Neuronal stem cell (in vitro differentiated cells): ENCODE results near the gene SAP30BP.

Experiments
- DNase-seq: peaks from one replicate; pipeline ENCODE4 v3.0.0-alpha.2; 2013; ENCODE audit warnings: low spot score
- H2AFZ ChIP-seq: one replicate; pipeline ENCODE4 v1.6.1; 2013; ENCODE audit warnings: mild to moderate bottlenecking, low read length, inconsistent platforms
- H2AK5ac ChIP-seq: 2 replicates; pipeline ENCODE4 v1.6.1; 2013; ENCODE audit warnings: low read depth, mild to moderate bottlenecking, inconsistent platforms, low read length, moderate library complexity, mixed read lengths
- H2BK120ac ChIP-seq: 2 replicates; pipeline ENCODE4 v1.6.1; 2013; ENCODE audit warnings: low read depth, mild to moderate bottlenecking, inconsistent platforms, low read length, moderate library complexity, mixed read lengths
- H2BK12ac ChIP-seq: one replicate; pipeline ENCODE4 v1.6.1; 2013; ENCODE audit warnings: low read length, inconsistent platforms
- H2BK15ac ChIP-seq: 2 replicates; pipeline ENCODE4 v1.6.1; 2013; ENCODE audit warnings: mild to moderate bottlenecking, low read length, inconsistent platforms, mixed read lengths
- H2BK5ac ChIP-seq: one replicate; pipeline ENCODE4 v1.6.1; 2013; ENCODE audit warnings: inconsistent platforms, mild to moderate bottlenecking, low read length, moderate library complexity
- H3K14ac ChIP-seq: one replicate; pipeline ENCODE4 v1.6.1; 2013; ENCODE audit warnings: low read length, inconsistent platforms
- H3K18ac ChIP-seq: 2 replicates; pipeline ENCODE4 v1.6.1; 2013; ENCODE audit warnings: low read length, inconsistent platforms
- H3K23ac ChIP-seq: 2 replicates; pipeline ENCODE4 v1.6.1; 2013; ENCODE audit warnings: low read depth, mild to moderate bottlenecking, mixed read lengths, low read length, inconsistent platforms; ENCODE audit not compliant: poor library complexity
- H3K27ac ChIP-seq: replicated peaks from 3 replicates; pipeline ENCODE4 v1.5.1; 2013; ENCODE audit warnings: low read length, inconsistent platforms
- H3K27me3 ChIP-seq, 3 experiments: 2 replicates each; pipeline ENCODE4 v1.6.1; 2013; ENCODE audit warnings: low read length in 3 of 3, mild to moderate bottlenecking in 2 of 3, inconsistent platforms in 1 of 3, low read depth in 1 of 3, mixed read lengths in 1 of 3, moderate library complexity in 1 of 3; ENCODE audit not compliant: control insufficient read depth in 3 of 3, insufficient read depth in 3 of 3
- H3K36me3 ChIP-seq, 2 donors: replicated peaks in 1 of 2; 2 replicates each; pipeline ENCODE4 v1.6.1; 2013; ENCODE audit warnings: low read length in 2 of 2; ENCODE audit not compliant: control insufficient read depth in 2 of 2, insufficient read depth in 2 of 2
- H3K4ac ChIP-seq: 2 replicates; pipeline ENCODE4 v1.6.1; 2013; ENCODE audit warnings: inconsistent platforms, mild to moderate bottlenecking, low read length, moderate library complexity
- H3K4me1 ChIP-seq, 2 donors: 1 replicate in 1 of 2; 2 replicates in 1 of 2; pipeline ENCODE4 v1.6.1; 2013; ENCODE audit warnings: low read length in 2 of 2, low read depth in 1 of 2; ENCODE audit not compliant: control insufficient read depth in 2 of 2, insufficient read depth in 1 of 2
- H3K4me2 ChIP-seq: one replicate; pipeline ENCODE4 v1.6.1; 2013; ENCODE audit warnings: mild to moderate bottlenecking, low read length, inconsistent platforms; ENCODE audit not compliant: insufficient read depth, poor library complexity, severe bottlenecking
- H3K4me3 ChIP-seq, 2 donors: 2 replicates each; pipeline ENCODE4 v1.5.1; 2013; ENCODE audit warnings: low read length in 2 of 2, mild to moderate bottlenecking in 2 of 2, inconsistent platforms in 1 of 2, moderate library complexity in 1 of 2
- H3K79me1 ChIP-seq: one replicate; pipeline ENCODE4 v1.6.1; 2013; ENCODE audit warnings: low read depth, mild to moderate bottlenecking, inconsistent platforms, low read length, moderate library complexity
- H3K9ac ChIP-seq: one replicate; pipeline ENCODE4 v1.6.1; 2013; ENCODE audit warnings: mild to moderate bottlenecking, low read depth, low read length, inconsistent platforms; ENCODE audit not compliant: poor library complexity
- H3K9me3 ChIP-seq, 2 donors: replicated peaks in 1 of 2; 2 replicates each; pipeline versions ENCODE3 to v1.6.1; 2013; ENCODE audit warnings: low read length in 2 of 2, mild to moderate bottlenecking in 2 of 2, inconsistent platforms in 1 of 2, low read depth in 1 of 2, mixed read lengths in 1 of 2, moderate library complexity in 1 of 2; ENCODE audit not compliant: control insufficient read depth in 2 of 2, insufficient read depth in 1 of 2
- H4K8ac ChIP-seq: one replicate; pipeline ENCODE4 v1.6.1; 2013; ENCODE audit warnings: low read depth, mild to moderate bottlenecking, inconsistent platforms, low read length, moderate library complexity
- H4K91ac ChIP-seq: one replicate; pipeline ENCODE4 v1.6.1; 2013; ENCODE audit warnings: low read length, low read depth, mild to moderate bottlenecking, inconsistent platforms; ENCODE audit not compliant: poor library complexity
- WGBS, 2 donors: extraction: QIAGEN DNeasy Blood & Tissue Kit; methylation state at CpG; one replicate each; pipeline ENCODE4 v1.1.7; 2013; ENCODE audit warnings: missing lambda C conversion rate in 2 of 2, mixed read lengths in 1 of 2; ENCODE audit not compliant: insufficient read length in 2 of 2, insufficient replicate concordance in 1 of 2; ENCODE audit errors: extremely low coverage in 2 of 2; 5-methylcytosine and 5-hydroxymethylcytosine counted together

The SAP30BP gene

GRCh38 chr17:75752405-75752709 is 85.2 kb downstream of the SAP30BP start:
- Histone ChIP-seq H3K4me1 (peaks cover 0 to 8% of the 10 kb centered on the region in 2 donors), H3K79me1 (peaks cover 3% of the 10 kb centered on the region), H4K8ac (peak overlapping the region; percentile 86), H3K14ac (no peak overlapping the region), H2BK12ac (no peak overlapping the region), H3K9me3 (no peaks in the 10 kb centered on the region), H2AK5ac (peak overlapping the region; percentile 93), H3K18ac (no peak overlapping the region), H3K4me2 (no peak overlapping the region), H2BK15ac (peak overlapping the region; percentile 79), H3K27me3 (peaks cover 0 to 21% (median 5%) of the 10 kb centered on the region in 3 experiments), H3K27ac (no peak overlapping the region), H4K91ac (no peak overlapping the region), H3K23ac (no peak overlapping the region), H2BK5ac (peak overlapping the region; percentile 60), H3K4ac (no peak overlapping the region), H3K9ac (peak overlapping the region; percentile 54), H2AFZ (no peak overlapping the region), H3K4me3 (peak overlapping the region in 1 of 2 donors; percentile 5), H2BK120ac (no peak overlapping the region), H3K36me3 (no peaks in the 10 kb centered on the region)
- DNase-seq = no peak
- no CpG with 5 or more reads among the region's 10 CpGs for WGBS, 2 donors

DNA sequence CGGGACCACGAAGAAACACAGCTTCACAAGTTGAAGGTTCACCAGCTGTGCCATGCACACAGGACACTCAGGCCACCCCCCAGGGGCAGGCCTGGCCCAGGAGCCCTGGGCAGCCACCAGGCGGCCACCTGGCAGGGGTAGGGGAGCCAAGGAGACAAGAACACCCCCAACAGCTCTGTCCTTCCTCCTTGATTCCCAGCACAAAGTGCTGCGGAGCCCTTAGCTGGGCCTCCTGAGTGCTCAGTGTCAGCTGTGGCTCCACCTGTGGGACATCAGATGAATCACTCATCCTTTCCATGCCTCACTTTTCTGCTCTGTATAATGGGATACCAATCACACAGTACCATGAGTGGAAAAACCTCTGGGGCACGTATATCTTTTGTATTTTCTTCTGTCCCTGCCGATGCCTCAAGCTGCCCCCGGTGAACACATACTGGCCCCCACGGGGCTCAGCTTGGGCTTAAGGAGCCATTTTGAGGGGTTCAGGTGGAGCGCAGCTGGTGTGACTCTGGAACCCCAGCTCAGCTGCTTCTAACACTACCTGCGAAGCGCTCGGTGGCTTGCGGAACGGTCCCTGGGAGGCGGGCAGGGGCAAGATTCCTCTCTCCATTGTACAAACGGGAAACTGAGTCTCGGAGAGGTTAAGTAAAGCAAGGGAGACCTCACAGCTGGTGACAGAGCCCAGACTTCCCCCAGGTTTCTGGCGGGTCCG is 85.8 kb downstream of the SAP30BP start:
- no CpG with 5 or more reads among the region's 19 CpGs for WGBS, 2 donors
- Histone ChIP-seq H3K79me1 (peaks cover 3% of the 10 kb centered on the region), H3K27ac (no peak overlapping the region), H3K36me3 (no peaks in the 10 kb centered on the region), H2AK5ac (peak overlapping the region; percentile 93), H2BK120ac (peak overlapping the region; percentile 44), H2BK5ac (peak overlapping the region; percentile 60), H4K8ac (no peak overlapping the region), H3K14ac (no peak overlapping the region), H3K4me1 (peaks cover 0 to 8% of the 10 kb centered on the region in 2 donors), H3K4ac (no peak overlapping the region), H2BK15ac (peak overlapping the region; percentile 79), H3K4me3 (peak overlapping the region in 1 of 2 donors; percentile 5), H3K27me3 (peaks cover 0 to 21% (median 5%) of the 10 kb centered on the region in 3 experiments), H2BK12ac (no peak overlapping the region), H2AFZ (peak overlapping the region; percentile 87), H3K23ac (peak overlapping the region; percentile 44), H3K4me2 (peak overlapping the region; percentile 81), H3K18ac (peak overlapping the region; percentile 94), H4K91ac (no peak overlapping the region), H3K9ac (peak overlapping the region; percentile 50), H3K9me3 (no peaks in the 10 kb centered on the region)
- no peak for DNase-seq

DNA sequence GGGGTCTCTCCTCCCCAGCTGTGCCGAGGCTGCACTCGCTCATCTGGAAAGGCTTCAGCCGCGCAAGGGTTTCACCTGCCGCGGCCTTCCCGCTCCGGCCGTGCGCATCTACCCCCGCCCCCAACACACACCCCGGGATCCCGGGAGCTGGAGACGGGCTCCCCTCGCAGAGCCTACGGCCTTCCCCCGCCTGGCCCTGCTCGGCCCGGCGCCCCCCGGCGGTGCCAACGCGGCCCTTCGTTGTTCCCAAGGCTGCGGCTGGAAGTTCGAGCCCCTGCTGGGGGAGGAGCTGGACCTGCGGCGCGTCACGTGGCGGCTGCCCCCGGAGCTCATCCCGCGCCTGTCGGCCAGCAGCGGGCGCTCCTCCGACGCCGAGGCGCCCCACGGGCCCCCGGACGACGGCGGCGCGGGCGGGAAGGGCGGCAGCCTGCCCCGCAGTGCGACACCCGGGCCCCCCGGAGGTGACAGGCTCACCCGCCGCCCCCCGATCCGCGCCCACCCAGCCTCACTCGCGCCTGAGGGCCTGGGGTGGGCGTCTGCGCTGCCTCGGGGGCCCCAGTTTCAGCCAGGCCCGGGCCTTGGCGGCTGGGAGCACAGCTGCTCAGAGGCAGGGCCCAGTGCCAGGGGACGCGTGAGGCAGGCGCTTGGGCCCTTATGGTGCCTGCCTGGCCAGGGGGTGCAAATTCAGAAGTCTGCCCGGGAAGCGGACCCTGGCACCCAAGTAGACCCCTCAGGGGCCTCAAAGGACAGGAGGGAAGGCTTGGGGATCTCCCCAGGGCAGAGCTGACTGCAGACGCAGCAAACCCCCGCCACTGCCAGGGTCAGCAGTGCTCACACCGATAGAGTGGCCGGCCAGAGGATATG is 86.6 kb downstream of the SAP30BP start:
- Histone ChIP-seq H4K91ac (peak overlapping the region; percentile 72), H3K4me1 (peaks cover 0 to 8% of the 10 kb centered on the region in 2 donors), H3K79me1 (peaks cover 3% of the 10 kb centered on the region), H3K18ac (peak overlapping the region; percentile 97), H3K36me3 (no peaks in the 10 kb centered on the region), H3K14ac (peak overlapping the region; percentile 89), H4K8ac (no peak overlapping the region), H2BK120ac (peak overlapping the region; percentile 99), H2BK12ac (peak overlapping the region; percentile 58), H2AK5ac (peak overlapping the region; percentile 82), H3K4ac (peak overlapping the region; percentile 98), H3K27ac (no peak overlapping the region), H2BK5ac (peak overlapping the region; percentile 71), H3K9me3 (no peaks in the 10 kb centered on the region), H3K27me3 (peaks cover 0 to 21% (median 5%) of the 10 kb centered on the region in 3 experiments), H2BK15ac (peak overlapping the region; percentile 94), H3K4me2 (peak overlapping the region; percentile 81), H2AFZ (peak overlapping the region; percentile 87), H3K4me3 (peak overlapping the region in 1 of 2 donors; percentile 76), H3K9ac (peak overlapping the region; percentile 84), H3K23ac (peak overlapping the region; percentile 95)
- DNase-seq = peak; percentile 63
- WGBS, 2 donors = no CpG with 5 or more reads among the region's 76 CpGs
